ENCODE results near the gene CPXM2.

Gene CPXM2

GRCh38 chr10:123772645-123773508 lies 118.7 kb downstream of the CPXM2 start:
- no peak for DNase-seq (ENCODE audit: low spot score)

DNA sequence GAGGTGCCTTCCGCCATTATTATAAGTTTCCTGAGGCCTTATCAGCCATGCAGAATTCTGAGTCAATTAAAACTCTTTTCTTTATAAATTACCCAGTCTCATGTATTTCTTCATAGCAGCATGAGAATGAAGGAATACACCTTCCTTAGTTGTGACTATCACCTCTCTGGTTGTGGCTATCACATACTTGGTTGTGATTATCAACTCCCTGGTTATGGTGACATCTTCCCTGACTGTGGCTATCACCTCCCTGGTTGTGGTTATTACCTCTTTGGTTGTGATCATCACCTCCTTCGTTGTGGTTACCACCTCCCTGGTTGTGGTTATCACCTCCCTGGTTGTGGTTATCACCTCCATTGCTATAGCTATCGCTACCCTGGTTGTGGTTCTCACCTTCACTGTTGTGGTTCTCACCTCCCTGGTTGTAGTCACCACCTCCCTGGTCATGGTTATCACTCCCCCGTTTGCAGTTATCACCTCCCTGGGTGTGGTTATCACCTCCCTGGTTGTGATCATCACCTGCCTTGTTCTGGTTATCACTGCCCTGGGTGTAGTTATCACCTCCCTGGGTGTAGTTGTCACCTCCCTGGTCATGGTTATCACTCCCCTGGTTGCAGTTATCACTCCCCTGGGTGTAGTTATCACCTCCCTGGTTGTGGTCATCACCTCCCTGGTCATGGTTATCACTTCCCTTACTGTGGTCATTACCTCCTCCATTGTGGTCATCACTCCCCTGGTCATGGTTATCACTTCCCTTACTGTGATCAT lies 119.5 kb downstream of the CPXM2 start:
- DNase-seq (ENCODE audit: low spot score): no peak

- no peak for DNase-seq (ENCODE audit: low spot score)
Observed at GRCh38 chr10:123769647-123770046, 122.0 kb downstream of the CPXM2 start.

GRCh38 chr10:123766761-123767160 lies 124.8 kb downstream of the CPXM2 start:
- DNase-seq (ENCODE audit: low spot score): no peak

GRCh38 chr10:123766012-123766411 lies 125.6 kb downstream of the CPXM2 start:
- DNase-seq (ENCODE audit: low spot score): no peak

GRCh38 chr10:123761666-123762230 lies 129.9 kb downstream of the CPXM2 start:
- no peak for DNase-seq (ENCODE audit: low spot score)

DNA sequence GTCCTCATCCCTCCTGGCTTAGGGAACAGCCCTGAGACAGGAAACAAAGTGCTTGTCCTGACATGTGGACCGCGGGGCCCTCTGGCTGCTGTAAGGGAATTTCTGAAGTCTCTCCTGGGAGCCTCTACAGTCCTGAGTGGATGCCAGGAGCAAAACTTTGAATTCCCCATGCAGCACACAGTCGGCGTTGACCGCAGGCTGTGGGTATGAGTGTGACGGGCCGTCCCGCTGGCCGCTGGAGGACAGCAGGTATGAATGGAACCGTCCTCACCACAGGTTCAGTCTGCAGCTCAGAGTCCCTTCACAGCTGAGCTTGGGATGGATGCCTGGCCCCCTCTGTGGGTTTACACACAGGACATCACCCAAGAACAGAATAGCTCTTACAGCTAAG lies 130.6 kb downstream of the CPXM2 start:
- DNase-seq (ENCODE audit: low spot score): no peak

DNA sequence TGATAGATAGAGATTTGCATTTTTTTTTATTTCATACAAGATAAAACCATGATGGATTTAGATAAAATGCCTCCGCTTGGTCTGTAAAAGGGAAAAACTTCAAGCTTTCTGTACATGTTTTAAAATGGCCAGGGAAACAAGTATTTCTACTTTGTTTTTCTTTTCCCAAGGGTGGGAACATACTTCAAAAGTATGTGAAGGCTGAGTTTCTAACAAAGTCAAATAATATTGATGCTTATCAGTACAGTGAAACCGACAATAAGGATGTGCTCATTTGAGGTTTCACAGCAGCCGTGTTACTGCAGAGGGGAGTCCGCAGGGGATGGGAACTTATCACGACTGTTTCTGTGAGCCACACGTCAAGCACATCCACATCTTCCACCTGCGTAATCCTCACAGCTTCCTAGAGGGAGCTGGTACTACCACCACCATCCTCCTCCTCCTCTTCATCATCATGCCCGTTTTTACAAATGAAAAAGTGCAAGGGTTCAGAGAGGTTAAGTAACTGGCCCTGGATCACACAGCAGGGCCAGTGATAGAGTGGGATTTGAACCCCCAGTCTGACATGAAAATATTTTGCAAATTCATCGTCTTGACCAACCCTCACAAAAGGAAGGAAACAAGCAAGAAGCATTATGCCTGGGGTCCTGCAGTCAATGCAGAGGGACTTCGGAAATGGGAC lies 131.1 kb downstream of the CPXM2 start:
- DNase-seq (ENCODE audit: low spot score): no peak

GRCh38 chr10:123759501-123760031 lies 132.0 kb downstream of the CPXM2 start:
- DNase-seq (ENCODE audit: low spot score): no peak

DNA sequence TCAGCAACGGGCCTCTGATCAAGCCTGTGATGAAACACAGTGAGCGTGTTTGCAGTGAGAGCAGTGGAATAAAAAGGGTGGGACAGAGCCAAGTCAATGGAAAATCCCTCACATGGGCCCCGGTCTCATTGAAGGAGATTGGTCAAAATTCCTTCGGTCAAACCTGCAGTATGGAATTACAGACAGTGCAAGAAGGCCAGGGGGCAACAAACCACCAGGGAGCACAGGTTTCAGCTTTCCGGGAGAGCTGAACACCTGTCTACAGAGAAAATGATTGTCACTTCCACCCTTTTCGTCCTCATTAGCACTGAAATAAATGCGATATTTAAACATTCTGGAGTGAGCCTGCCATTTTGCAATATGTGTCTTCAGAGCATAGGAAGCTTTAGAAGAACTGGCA lies 132.6 kb downstream of the CPXM2 start:
- no peak for DNase-seq (ENCODE audit: low spot score)

DNA sequence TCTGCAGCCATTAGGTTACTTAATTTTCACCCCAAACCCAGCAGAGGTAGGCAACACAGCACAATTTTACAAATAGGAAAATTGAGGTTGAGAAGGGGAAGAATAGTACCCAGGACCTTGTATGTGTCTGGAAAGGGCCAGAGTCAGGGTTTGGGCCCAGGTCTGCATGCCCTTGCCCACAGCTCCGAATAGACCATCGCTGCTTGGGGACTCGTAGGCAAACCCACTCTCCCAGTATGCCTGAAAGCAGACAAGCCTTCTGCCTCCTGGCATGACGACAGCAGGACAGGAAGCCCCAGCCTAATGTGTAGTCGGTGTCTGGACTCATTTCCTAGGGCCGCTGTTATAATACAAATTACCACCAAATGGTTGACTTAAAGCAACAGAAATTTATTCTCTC lies 133.8 kb downstream of the CPXM2 start:
- no peak for DNase-seq (ENCODE audit: low spot score)

- no peak for DNase-seq (ENCODE audit: low spot score)
Observed at GRCh38 chr10:123755061-123755460, 136.5 kb downstream of the CPXM2 start.

GRCh38 chr10:123754123-123754522 lies 137.5 kb downstream of the CPXM2 start:
- DNase-seq (ENCODE audit: low spot score): peak; percentile 40

- DNase-seq (ENCODE audit: low spot score): no peak
Observed at GRCh38 chr10:123751342-123752134, 140.1 kb downstream of the CPXM2 start.

DNA sequence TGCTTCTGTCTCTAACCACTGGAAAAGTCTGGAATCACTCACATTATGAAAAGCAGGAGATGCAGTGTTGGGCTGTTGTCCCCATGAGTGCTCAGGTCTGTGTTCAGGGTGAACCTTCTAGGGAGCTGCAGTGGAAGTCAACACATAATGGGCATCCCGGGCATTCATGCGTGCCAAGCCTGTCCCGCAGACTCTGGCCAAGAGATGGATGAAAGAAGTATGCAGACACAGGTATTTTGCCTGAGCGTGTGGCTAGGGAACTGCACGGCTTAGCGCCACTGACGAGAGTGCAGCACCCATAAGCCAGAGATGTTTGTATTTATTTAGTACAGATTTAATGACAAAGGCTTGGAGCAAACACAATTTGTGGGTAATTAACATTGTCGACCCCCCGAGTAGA lies 140.7 kb downstream of the CPXM2 start:
- peak; percentile 21 for DNase-seq (ENCODE audit: low spot score)

GRCh38 chr10:123748711-123749110 lies 142.9 kb downstream of the CPXM2 start:
- DNase-seq (ENCODE audit: low spot score): peak; percentile 27

DNA sequence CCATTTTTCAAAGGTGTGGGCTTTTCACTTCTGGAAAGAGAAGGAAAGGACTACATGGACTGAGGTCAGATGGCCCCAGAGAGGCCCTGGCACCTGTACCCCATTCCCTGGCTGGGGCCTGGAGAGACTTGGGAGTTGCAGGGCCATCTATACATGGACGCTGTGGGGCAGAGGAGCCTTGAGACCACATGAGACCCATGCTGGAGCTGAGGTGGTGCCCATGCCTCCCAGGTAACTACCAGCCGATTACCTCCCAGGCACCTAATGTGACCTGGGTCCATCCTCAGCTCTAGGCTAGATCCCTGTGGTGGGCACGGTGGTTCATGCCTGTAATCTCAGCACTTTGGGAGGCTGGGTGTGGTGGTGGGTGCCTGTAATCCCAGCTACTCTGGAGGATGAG lies 144.2 kb downstream of the CPXM2 start:
- peak; percentile 33 for DNase-seq (ENCODE audit: low spot score)

GRCh38 chr10:123746942-123747341 lies 144.7 kb downstream of the CPXM2 start:
- peak; percentile 35 for DNase-seq (ENCODE audit: low spot score)

DNA sequence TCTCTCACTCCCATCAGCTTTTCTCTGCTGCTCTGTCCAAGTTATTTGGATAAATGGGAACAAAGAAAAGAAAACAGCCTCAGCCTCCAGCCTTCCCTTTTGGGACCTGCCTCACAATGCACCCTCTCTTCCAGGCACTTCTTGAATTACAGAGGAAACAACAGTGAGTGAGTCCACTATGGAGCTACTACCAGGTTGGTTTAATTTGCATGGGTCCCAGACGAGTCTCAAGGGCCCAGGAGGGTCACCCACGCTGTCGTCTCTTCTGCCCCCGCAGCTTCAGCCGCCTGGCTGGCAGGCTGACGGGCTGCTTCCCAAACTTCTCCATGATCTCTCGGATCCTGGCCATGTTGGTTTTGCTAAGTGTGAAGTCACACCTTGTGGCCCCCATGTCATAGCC lies 145.1 kb downstream of the CPXM2 start:
- DNase-seq (ENCODE audit: low spot score): no peak

GRCh38 chr10:123746061-123746460 lies 145.5 kb downstream of the CPXM2 start:
- no peak for DNase-seq (ENCODE audit: low spot score)

DNA sequence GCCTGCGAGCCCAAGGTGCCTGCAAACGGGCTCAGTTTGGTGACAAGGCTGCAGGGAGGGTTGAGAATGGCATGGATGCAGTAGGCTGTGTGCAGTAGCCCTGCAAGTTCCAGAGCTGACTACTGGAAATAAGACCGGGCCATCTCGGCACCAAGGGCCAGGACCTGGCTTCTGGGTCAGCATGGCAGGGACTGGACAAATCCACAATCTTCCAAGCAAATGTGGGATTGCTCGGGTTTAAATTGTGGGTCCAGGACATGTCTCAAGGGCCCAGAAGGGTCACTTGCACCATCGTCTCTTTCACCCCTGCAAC lies 147.4 kb downstream of the CPXM2 start:
- peak; percentile 47 for DNase-seq (ENCODE audit: low spot score)
